K562 (cell line): Measurements from ENCODE around the gene CD38.

ENCODE experiments used
- CTCF ChIP-seq, 3 experiments: IDR thresholded peaks in 2 of 3; conservative IDR thresholded peaks in 1 of 3; 2 replicates each; pipeline ENCODE4 v1.5.1; 2011 to 2012; ENCODE audit warnings: low read length in 3 of 3, mild to moderate bottlenecking in 3 of 3, control low read depth in 2 of 3, improper control_type of control experiment in 1 of 3, inconsistent platforms in 1 of 3, low read depth in 1 of 3, mixed read lengths in 1 of 3, moderate library complexity in 1 of 3; ENCODE audit not compliant: insufficient read depth in 2 of 3
- ELF4 ChIP-seq: fragments of 450-650 bp; formaldehyde crosslinking; IDR thresholded peaks from 2 replicates; pipeline ENCODE4 v1.4.0; 2022; ENCODE audit warnings: missing genetic modification characterization
- FIP1L1 ChIP-seq: fragments of 200-400 bp; formaldehyde crosslinking; IDR thresholded peaks from 2 replicates; pipeline ENCODE4 v1.6.1; 2018; ENCODE audit warnings: mild to moderate bottlenecking, low read depth, low read length; ENCODE audit not compliant: poor library complexity, severe bottlenecking
- GTF3C2 ChIP-seq: IDR thresholded peaks from 3 replicates; pipeline ENCODE4 v1.6.1; 2011; ENCODE audit warnings: borderline replicate concordance, mild to moderate bottlenecking, moderate library complexity; ENCODE audit not compliant: insufficient read length; ENCODE audit errors: extremely low read depth
- HNRNPH1 ChIP-seq: fragments of 200-400 bp; formaldehyde crosslinking; optimal IDR thresholded peaks from 2 replicates; pipeline ENCODE3; 2017; ENCODE audit warnings: low read depth, mild to moderate bottlenecking, low read length, moderate library complexity
- NFATC3 ChIP-seq: fragments of 450-650 bp; IDR thresholded peaks from 2 replicates; pipeline ENCODE4 v1.6.1; 2017; ENCODE audit warnings: mild to moderate bottlenecking
- PATZ1 ChIP-seq: fragments of 250-450 bp; sonication (Bioruptor Pico); IDR thresholded peaks from 2 replicates; pipeline ENCODE4 v1.5.0; 2020; ENCODE audit warnings: mild to moderate bottlenecking, borderline replicate concordance
- POLR2A ChIP-seq: fragments of 450-650 bp; conservative IDR thresholded peaks from 2 replicates; pipeline ENCODE4 v1.6.1; 2016
- SIN3A ChIP-seq, 2 experiments: fragments of 150-350 bp in 1 of 2; IDR thresholded peaks; 2 replicates each; pipeline ENCODE4 v1.6.1; 2011 to 2016; ENCODE audit warnings: borderline replicate concordance in 2 of 2, low read depth in 2 of 2, low read length in 2 of 2, mild to moderate bottlenecking in 2 of 2, moderate library complexity in 2 of 2; ENCODE audit not compliant: control insufficient read depth in 1 of 2
- SMAD2 ChIP-seq: fragments of 150-350 bp; IDR thresholded peaks from 2 replicates; pipeline ENCODE4 v1.6.1; 2014; ENCODE audit warnings: low read depth, mild to moderate bottlenecking, low read length
- YY1 ChIP-seq, 3 experiments: IDR thresholded peaks; 2 replicates each; pipeline ENCODE4 v1.6.1; 2011; ENCODE audit warnings: low read length in 2 of 3, mild to moderate bottlenecking in 2 of 3, moderate library complexity in 2 of 3, borderline replicate concordance in 1 of 3, control low read depth in 1 of 3, low read depth in 1 of 3; ENCODE audit not compliant: insufficient read depth in 3 of 3, insufficient replicate concordance in 2 of 3, control insufficient read depth in 1 of 3, insufficient read length in 1 of 3; ENCODE audit errors: extremely low read depth in 1 of 3
- ZBTB1 ChIP-seq: sonication (generic); formaldehyde crosslinking; IDR thresholded peaks from 2 replicates; pipeline ENCODE4 v1.8.1; 2023; ENCODE audit warnings: missing genetic modification reagents, low read depth, mild to moderate bottlenecking, borderline replicate concordance
- ZNF436 ChIP-seq: fragments of 250-450, 450-650 bp; sonication (Bioruptor Pico); formaldehyde crosslinking; IDR thresholded peaks from 2 replicates; pipeline ENCODE4 v1.7.0; 2020; ENCODE audit warnings: mild to moderate bottlenecking

- TF ChIP-seq PATZ1 (CRISPR knock-in tag) = no peak
- no peak for TF ChIP-seq CTCF (IDR thresholded peaks at IDR 0.05 in 2 of 3, conservative IDR thresholded peaks at IDR 0.05 in 1 of 3; ENCODE audit: insufficient read depth in 2 of 3, low read depth in 1 of 3, low read length in 3 of 3)
- TF ChIP-seq POLR2A = no peak
- TF ChIP-seq ZNF436 = no peak
- no peak for TF ChIP-seq ZBTB1
- no peak for TF ChIP-seq FIP1L1
- TF ChIP-seq ELF4 (CRISPR knock-in tag) = no peak
- no peak for TF ChIP-seq SMAD2
- no peak for TF ChIP-seq NFATC3
- no peak for TF ChIP-seq SIN3A (IDR thresholded peaks at IDR 0.05; ENCODE audit: borderline replicate concordance in 2 of 2, control insufficient read depth in 1 of 2, low read depth in 2 of 2, low read length in 2 of 2)
- no peak for TF ChIP-seq YY1 (IDR thresholded peaks at IDR 0.05; ENCODE audit: borderline replicate concordance in 1 of 3, control insufficient read depth in 1 of 3, extremely low read depth in 1 of 3, insufficient read depth in 3 of 3, insufficient read length in 1 of 3, insufficient replicate concordance in 2 of 3, low read depth in 1 of 3, low read length in 2 of 3)
- no peak for TF ChIP-seq HNRNPH1
- TF ChIP-seq GTF3C2 = no peak
Observed at GRCh38 chr4:15736514-15737050, 41.5 kb upstream of the CD38 start.
